ENCODE results near the gene ANKMY1. TPM values are rescaled to one million over a fixed set of nuclear protein-coding genes. Genes with fewer than 3 reads are reported as not detected.

ANKMY1 gene
- total and polyA plus RNA-seq, 7 experiments from 2014 or later = 7.7 to 83.4 (median 34.8) TPM

DNA sequence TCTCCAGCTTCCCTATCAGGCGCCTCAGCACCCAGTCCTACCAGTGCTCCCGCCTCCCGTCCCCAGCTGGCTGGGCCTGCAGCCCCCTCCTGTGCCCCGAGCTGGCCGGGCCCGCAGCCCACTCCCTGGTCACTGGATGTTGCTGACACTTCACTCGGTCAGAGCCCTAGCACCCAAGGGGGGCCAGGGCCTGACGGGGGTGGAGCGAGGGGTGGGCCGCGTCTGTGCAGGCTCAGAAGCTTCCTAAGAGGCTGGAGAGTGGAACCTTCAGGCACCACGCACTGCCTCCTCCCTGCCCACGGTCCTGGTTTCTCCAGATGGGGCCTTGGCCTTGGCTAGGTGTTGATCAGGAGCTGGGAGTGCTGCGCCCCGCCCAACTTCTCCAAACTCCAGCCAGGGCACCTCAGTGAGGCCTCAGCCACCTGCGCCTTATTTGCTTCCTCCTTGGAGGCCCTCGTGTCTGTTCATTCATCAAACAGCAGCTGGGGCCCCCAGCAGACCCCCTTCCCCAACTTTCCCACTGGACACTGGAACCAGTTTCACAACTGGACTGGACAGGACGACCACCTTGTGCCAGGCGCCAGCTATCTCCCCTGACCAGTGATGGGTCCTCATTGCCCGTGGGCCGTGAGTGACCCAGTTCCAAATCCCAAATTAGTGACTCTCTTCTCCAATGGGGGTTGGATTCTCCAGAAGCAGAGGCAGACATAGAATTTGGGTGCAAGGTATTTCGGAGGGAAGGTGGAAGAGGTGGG lies 45.5 kb upstream of the ANKMY1 start:
- no peaks in the 10 kb centered on the region for H3K9me3 Mint-ChIP-seq
- Histone ChIP-seq H3K4me1 (ENCODE audit: control insufficient read depth in 2 of 2, insufficient read depth in 2 of 2, low read length in 2 of 2) (no peaks in the 10 kb centered on the region), H3K4me3 (ENCODE audit: low read length) (no peak overlapping the region), H3K36me3 (ENCODE audit: control insufficient read depth in 2 of 3, insufficient read depth in 3 of 3, low read length in 3 of 3) (peaks cover 0 to 39% (median 0%) of the 10 kb centered on the region in 3 experiments), H3K9me3 (ENCODE audit: control insufficient read depth in 2 of 3, low read length in 3 of 3) (no peaks in the 10 kb centered on the region), H3K27ac (ENCODE audit: low read depth, low read length) (no peak overlapping the region), H3K27me3 (ENCODE audit: control insufficient read depth in 2 of 2, insufficient read depth in 2 of 2, low read length in 2 of 2) (no peaks in the 10 kb centered on the region)
- ATAC-seq = no peak
- intact Hi-C loops (cut with micrococcal nuclease) = no loop called here
- H3K36me3 Mint-ChIP-seq = peaks cover 0 to 8% (median 0%) of the 10 kb centered on the region in 5 donors
- H3K4me1 Mint-ChIP-seq = peaks cover 0 to 10% (median 0%) of the 10 kb centered on the region in 7 donors
- CTCF ChIA-PET = no interaction called here
- DNase-seq = peak in 1 of 9 donors; percentile 3
- no peak overlapping the region for H3K27ac Mint-ChIP-seq
- H3K27me3 Mint-ChIP-seq = no peaks in the 10 kb centered on the region
- no peak overlapping the region for H3K4me3 Mint-ChIP-seq
- POLR2A ChIA-PET = no interaction called here

DNA sequence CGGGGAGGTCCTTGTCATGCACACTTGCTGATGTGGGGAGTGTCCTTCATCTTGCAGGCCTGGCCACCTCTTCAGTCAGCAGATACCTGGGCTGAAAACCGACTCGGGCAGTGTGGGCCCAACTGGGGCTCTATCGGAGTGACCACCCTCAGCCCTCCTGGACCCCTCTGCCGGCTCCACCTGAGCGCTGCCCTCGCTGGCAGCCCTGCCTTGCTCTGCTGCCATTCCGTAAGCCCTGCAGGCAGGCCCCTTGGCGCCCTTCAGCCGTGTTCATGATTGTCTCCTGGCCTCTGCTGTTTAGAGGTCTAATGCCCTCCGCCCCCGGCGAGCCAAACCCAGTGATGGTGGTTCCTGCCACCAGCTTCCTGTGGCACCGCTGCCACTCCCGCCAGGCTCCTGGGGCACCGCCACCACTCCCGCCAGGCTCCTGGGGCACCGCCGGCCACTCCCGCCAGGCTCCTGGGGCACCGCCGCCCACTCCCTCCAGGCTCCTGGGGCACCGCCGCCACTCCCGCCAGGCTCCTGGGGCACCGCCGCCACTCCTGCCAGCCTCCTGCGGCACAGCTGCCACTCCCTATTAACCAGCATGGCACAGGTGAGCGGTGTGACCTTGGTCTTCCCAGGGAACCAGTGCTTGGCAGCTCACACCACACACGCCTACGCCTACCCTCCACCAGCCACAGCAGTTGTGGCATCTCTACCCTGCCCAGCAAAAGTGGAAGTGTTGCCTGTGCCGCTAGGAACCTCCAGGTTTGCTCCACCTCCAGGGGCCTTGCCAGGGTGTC lies 44.7 kb upstream of the ANKMY1 start:
- Mint-ChIP-seq H3K4me3 (no peak overlapping the region), H3K36me3 (peaks cover 0 to 7% (median 0%) of the 10 kb centered on the region in 5 donors), H3K27ac (peak overlapping the region in 2 of 9 donors; percentile 28 to 62), H3K9me3 (no peaks in the 10 kb centered on the region), H3K27me3 (no peaks in the 10 kb centered on the region), H3K4me1 (peaks cover 0 to 7% (median 0%) of the 10 kb centered on the region in 7 donors)
- intact Hi-C loops (cut with micrococcal nuclease) = no loop called here
- CTCF ChIA-PET = no interaction called here
- no peaks in the 10 kb centered on the region for H3K4me1 ChIP-seq (ENCODE audit: control insufficient read depth in 2 of 2, insufficient read depth in 2 of 2, low read length in 2 of 2)
- ATAC-seq (no peak), DNase-seq (peak in 1 of 9 donors; percentile 5)
- no peaks in the 10 kb centered on the region for H3K27me3 ChIP-seq (ENCODE audit: control insufficient read depth in 2 of 2, insufficient read depth in 2 of 2, low read length in 2 of 2)
- H3K4me3 ChIP-seq (ENCODE audit: low read length) = no peak overlapping the region
- no peak overlapping the region for H3K27ac ChIP-seq (ENCODE audit: low read depth, low read length)
- peaks cover 0 to 47% (median 0%) of the 10 kb centered on the region in 3 experiments for H3K36me3 ChIP-seq (ENCODE audit: control insufficient read depth in 2 of 3, insufficient read depth in 3 of 3, low read length in 3 of 3)
- POLR2A ChIA-PET = no interaction called here
- H3K9me3 ChIP-seq (ENCODE audit: control insufficient read depth in 2 of 3, low read length in 3 of 3) = no peaks in the 10 kb centered on the region

DNA sequence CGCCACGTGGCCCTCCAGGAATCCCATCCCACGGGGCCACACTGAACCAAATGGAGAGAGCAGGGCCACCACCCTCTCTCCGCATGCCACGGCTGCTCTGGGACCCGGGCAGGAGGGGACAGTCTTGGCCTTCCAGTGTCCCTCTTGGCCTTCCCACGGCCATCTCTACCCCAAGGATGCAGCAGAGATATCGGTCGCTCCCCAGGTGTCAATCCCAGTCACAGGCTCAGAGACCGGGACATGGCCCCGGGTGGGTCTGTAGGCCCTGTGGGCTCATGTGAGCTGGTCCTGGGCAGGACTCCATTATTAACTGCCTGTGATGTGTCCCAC lies 44.0 kb upstream of the ANKMY1 start:
- peak in 1 of 9 donors; percentile 3 for DNase-seq
- ChIA-PET POLR2A (no interaction called here), CTCF (no interaction called here)
- intact Hi-C loops (cut with micrococcal nuclease) = no loop called here
- Histone ChIP-seq H3K9me3 (ENCODE audit: control insufficient read depth in 2 of 3, low read length in 3 of 3) (no peaks in the 10 kb centered on the region), H3K27ac (ENCODE audit: low read depth, low read length) (no peak overlapping the region), H3K27me3 (ENCODE audit: control insufficient read depth in 2 of 2, insufficient read depth in 2 of 2, low read length in 2 of 2) (no peaks in the 10 kb centered on the region), H3K4me3 (ENCODE audit: low read length) (no peak overlapping the region), H3K4me1 (ENCODE audit: control insufficient read depth in 2 of 2, insufficient read depth in 2 of 2, low read length in 2 of 2) (no peaks in the 10 kb centered on the region), H3K36me3 (ENCODE audit: control insufficient read depth in 2 of 3, insufficient read depth in 3 of 3, low read length in 3 of 3) (peaks cover 0 to 53% (median 0%) of the 10 kb centered on the region in 3 experiments)
- H3K4me1 Mint-ChIP-seq = peaks cover 0 to 7% (median 0%) of the 10 kb centered on the region in 7 donors
- no peaks in the 10 kb centered on the region for H3K9me3 Mint-ChIP-seq
- H3K36me3 Mint-ChIP-seq = peaks cover 0 to 5% (median 0%) of the 10 kb centered on the region in 5 donors
- H3K27ac Mint-ChIP-seq = peak overlapping the region in 1 of 9 donors; percentile 65
- H3K27me3 Mint-ChIP-seq = no peaks in the 10 kb centered on the region
- no peak overlapping the region for H3K4me3 Mint-ChIP-seq
- ATAC-seq = no peak

DNA sequence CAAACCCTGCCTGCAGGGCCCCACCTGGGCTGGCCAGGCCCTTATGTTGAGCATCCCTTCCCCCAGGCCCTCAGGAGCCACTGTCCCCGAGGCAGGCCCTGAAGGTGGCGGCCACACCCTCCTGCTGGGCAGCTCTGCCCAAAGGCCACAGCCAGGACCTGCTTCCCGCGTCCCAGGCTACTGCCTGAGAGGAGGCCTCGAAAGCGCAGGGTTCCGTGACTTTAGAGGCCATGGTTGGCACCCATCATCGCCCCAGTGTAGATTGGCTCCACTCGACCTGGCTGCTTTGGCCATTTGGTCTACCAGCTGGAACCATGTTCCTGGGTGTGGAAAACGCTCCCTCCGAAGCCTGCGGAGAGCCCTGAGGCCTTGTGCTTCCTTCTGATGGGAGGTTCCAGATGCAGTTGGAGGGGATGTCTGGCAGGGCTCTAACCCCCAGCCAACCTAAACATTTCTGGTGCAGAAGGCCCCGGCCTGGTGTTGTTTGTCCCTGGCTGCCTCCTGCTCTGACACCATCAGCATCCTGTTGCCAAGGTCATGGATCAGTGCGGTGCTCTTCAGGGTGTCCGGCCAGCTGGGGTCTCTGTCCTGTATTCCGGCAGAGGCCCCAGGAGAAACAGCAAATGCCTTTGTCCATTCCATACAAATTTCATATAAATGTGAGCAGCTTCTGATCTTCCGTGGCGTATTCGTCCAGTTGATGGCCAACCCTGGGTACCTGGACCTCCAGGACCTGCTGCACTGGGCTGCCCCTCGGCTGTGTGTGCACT lies 43.5 kb upstream of the ANKMY1 start:
- ATAC-seq (no peak), DNase-seq (peak in 1 of 9 donors; percentile 2)
- Histone ChIP-seq H3K4me1 (ENCODE audit: control insufficient read depth in 2 of 2, insufficient read depth in 2 of 2, low read length in 2 of 2) (no peaks in the 10 kb centered on the region), H3K36me3 (ENCODE audit: control insufficient read depth in 2 of 3, insufficient read depth in 3 of 3, low read length in 3 of 3) (peaks cover 0 to 59% (median 0%) of the 10 kb centered on the region in 3 experiments), H3K4me3 (ENCODE audit: low read length) (no peak overlapping the region), H3K27me3 (ENCODE audit: control insufficient read depth in 2 of 2, insufficient read depth in 2 of 2, low read length in 2 of 2) (no peaks in the 10 kb centered on the region), H3K27ac (ENCODE audit: low read depth, low read length) (no peak overlapping the region), H3K9me3 (ENCODE audit: control insufficient read depth in 2 of 3, low read length in 3 of 3) (no peaks in the 10 kb centered on the region)
- POLR2A ChIA-PET = no interaction called here
- peaks cover 0 to 5% (median 0%) of the 10 kb centered on the region in 5 donors for H3K36me3 Mint-ChIP-seq
- no peak overlapping the region for H3K4me3 Mint-ChIP-seq
- CTCF ChIA-PET = no interaction called here
- peak overlapping the region in 1 of 9 donors; percentile 65 for H3K27ac Mint-ChIP-seq
- H3K4me1 Mint-ChIP-seq = peaks cover 0 to 7% (median 0%) of the 10 kb centered on the region in 7 donors
- H3K27me3 Mint-ChIP-seq = no peaks in the 10 kb centered on the region
- no peaks in the 10 kb centered on the region for H3K9me3 Mint-ChIP-seq
- intact Hi-C loops (cut with micrococcal nuclease) = no loop called here

DNA sequence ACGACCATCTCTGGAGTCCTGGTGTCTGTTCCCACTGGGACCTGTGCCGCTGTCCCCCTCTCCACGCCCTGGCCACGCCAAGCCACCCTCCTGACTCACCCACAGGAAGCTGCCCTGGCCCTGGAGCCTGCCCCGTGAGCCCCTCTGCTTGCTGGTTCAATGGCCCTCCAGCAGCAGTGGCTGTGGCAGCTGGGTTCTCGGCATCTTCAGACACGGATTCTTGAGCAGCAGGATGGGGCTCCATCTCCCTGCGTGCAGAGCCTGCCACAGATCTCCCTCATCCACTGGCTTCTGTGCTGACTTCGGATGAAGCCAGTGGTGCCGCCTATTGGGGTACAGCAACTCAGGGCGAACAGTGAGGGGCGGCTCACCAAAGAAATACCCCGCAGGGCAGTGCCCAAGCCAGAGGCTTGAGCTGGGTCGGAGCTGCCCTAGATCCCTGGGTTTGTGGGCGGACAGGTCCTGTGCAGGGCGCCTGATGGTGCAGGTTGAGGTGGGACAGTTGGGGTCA lies 42.7 kb upstream of the ANKMY1 start:
- intact Hi-C loops (cut with micrococcal nuclease) = no loop called here
- no peaks in the 10 kb centered on the region for H3K9me3 Mint-ChIP-seq
- H3K4me3 ChIP-seq (ENCODE audit: low read length) = no peak overlapping the region
- H3K36me3 ChIP-seq (ENCODE audit: control insufficient read depth in 2 of 3, insufficient read depth in 3 of 3, low read length in 3 of 3) = peaks cover 0 to 66% (median 0%) of the 10 kb centered on the region in 3 experiments
- H3K4me1 ChIP-seq (ENCODE audit: control insufficient read depth in 2 of 2, insufficient read depth in 2 of 2, low read length in 2 of 2) = no peaks in the 10 kb centered on the region
- ChIA-PET CTCF (no interaction called here), POLR2A (no interaction called here)
- no peak overlapping the region for H3K4me3 Mint-ChIP-seq
- peaks cover 0 to 5% (median 0%) of the 10 kb centered on the region in 5 donors for H3K36me3 Mint-ChIP-seq
- peaks cover 0 to 11% (median 0%) of the 10 kb centered on the region in 7 donors for H3K4me1 Mint-ChIP-seq
- H3K9me3 ChIP-seq (ENCODE audit: control insufficient read depth in 2 of 3, low read length in 3 of 3) = no peaks in the 10 kb centered on the region
- H3K27me3 ChIP-seq (ENCODE audit: control insufficient read depth in 2 of 2, insufficient read depth in 2 of 2, low read length in 2 of 2) = no peaks in the 10 kb centered on the region
- H3K27ac ChIP-seq (ENCODE audit: low read depth, low read length) = no peak overlapping the region
- ATAC-seq (no peak), DNase-seq (peak in 1 of 9 donors; percentile 1)
- H3K27ac Mint-ChIP-seq = no peak overlapping the region
- no peaks in the 10 kb centered on the region for H3K27me3 Mint-ChIP-seq

DNA sequence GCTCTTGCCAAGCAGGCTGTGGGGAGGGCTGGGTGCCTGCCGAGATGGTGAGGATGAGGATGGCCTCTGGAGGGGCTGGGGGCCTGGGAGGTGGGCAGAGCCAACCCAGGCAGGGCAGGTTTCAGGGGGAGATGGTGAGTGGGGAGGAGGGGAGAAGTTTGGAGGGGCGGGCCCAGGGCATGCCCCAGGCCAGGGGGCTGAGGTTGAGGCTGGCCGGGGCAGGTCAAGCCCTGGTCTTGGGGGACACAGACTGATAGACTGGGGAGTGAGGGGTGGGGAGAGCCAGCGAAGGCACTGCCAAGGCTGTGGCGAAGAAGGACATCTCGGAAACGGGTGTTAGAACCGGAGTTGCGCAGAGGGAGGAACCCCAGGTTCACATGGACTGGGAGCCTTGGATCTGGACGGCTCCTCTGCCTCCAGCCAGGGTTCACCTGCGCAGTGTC lies 41.4 kb upstream of the ANKMY1 start:
- ATAC-seq (no peak), DNase-seq (peak in 1 of 9 donors; percentile 2)
- no peaks in the 10 kb centered on the region for H3K9me3 ChIP-seq (ENCODE audit: control insufficient read depth in 2 of 3, low read length in 3 of 3)
- H3K27ac ChIP-seq (ENCODE audit: low read depth, low read length) = no peak overlapping the region
- H3K27me3 ChIP-seq (ENCODE audit: control insufficient read depth in 2 of 2, insufficient read depth in 2 of 2, low read length in 2 of 2) = no peaks in the 10 kb centered on the region
- no peak overlapping the region for H3K4me3 ChIP-seq (ENCODE audit: low read length)
- peaks cover 0 to 80% (median 0%) of the 10 kb centered on the region in 3 experiments for H3K36me3 ChIP-seq (ENCODE audit: control insufficient read depth in 2 of 3, insufficient read depth in 3 of 3, low read length in 3 of 3)
- H3K36me3 Mint-ChIP-seq = peaks cover 0 to 5% (median 0%) of the 10 kb centered on the region in 5 donors
- POLR2A ChIA-PET = no interaction called here
- no peaks in the 10 kb centered on the region for H3K27me3 Mint-ChIP-seq
- peaks cover 0 to 4% (median 0%) of the 10 kb centered on the region in 7 donors for H3K4me1 Mint-ChIP-seq
- H3K4me1 ChIP-seq (ENCODE audit: control insufficient read depth in 2 of 2, insufficient read depth in 2 of 2, low read length in 2 of 2) = no peaks in the 10 kb centered on the region
- peak overlapping the region in 1 of 9 donors; percentile 33 for H3K27ac Mint-ChIP-seq
- intact Hi-C loops (cut with micrococcal nuclease) = loop anchor here in 1 of 2 donors (10.0 kb wide), 1 partner anchor 106 kb away; no protein-coding TSS in a partner anchor
- CTCF ChIA-PET = no interaction called here
- no peaks in the 10 kb centered on the region for H3K9me3 Mint-ChIP-seq
- no peak overlapping the region for H3K4me3 Mint-ChIP-seq

Measured in naive thymus-derived CD4-positive, alpha-beta T cell (primary cell).